GM23338 (cell line): Measurements from ENCODE around the gene DPH1.

Experiments
- CREB1 ChIP-seq: fragments of 250-450 bp; sonication (Bioruptor Pico); IDR thresholded peaks from 2 replicates; pipeline ENCODE4 v1.5.0; 2020; ENCODE audit warnings: low read depth, mild to moderate bottlenecking, moderate library complexity
- CTCF ChIP-seq, 2 experiments: fragments of 200-600 bp in 1 of 2; sonication (generic) in 1 of 2; conservative IDR thresholded peaks; 2 replicates each; pipeline versions ENCODE4 v1.5.1 to v1.6.1; 2016 to 2017; ENCODE audit warnings: antibody characterized with exemption in 2 of 2, low read depth in 2 of 2, mild to moderate bottlenecking in 2 of 2, moderate library complexity in 1 of 2
- EZH2 ChIP-seq: fragments of 200-600 bp; sonication (generic); IDR thresholded peaks from one replicate; pipeline ENCODE4 v1.8.0; 2017; ENCODE audit warnings: antibody characterized with exemption, mild to moderate bottlenecking, low read depth; ENCODE audit not compliant: unreplicated experiment
- EZH2phosphoT487 ChIP-seq: fragments of 200-600 bp; sonication (generic); IDR thresholded peaks from one replicate; pipeline ENCODE4 v1.8.1; 2018; ENCODE audit warnings: antibody characterized with exemption; ENCODE audit not compliant: unreplicated experiment
- JUNB ChIP-seq: IDR thresholded peaks from one replicate; pipeline ENCODE4 v1.6.1; 2016; ENCODE audit warnings: antibody characterized with exemption; ENCODE audit not compliant: unreplicated experiment
- NANOG ChIP-seq: IDR thresholded peaks from 2 replicates; pipeline ENCODE4 v1.6.1; 2016; ENCODE audit warnings: antibody characterized with exemption, borderline replicate concordance
- POLR2AphosphoS5 ChIP-seq: IDR thresholded peaks from 2 replicates; pipeline ENCODE4 v1.6.1; 2016; ENCODE audit warnings: antibody characterized with exemption, low read depth
- ZNF114 ChIP-seq: fragments of 250-450 bp; sonication (Bioruptor Pico); IDR thresholded peaks from 2 replicates; pipeline ENCODE4 v1.5.0; 2020; ENCODE audit warnings: mild to moderate bottlenecking, moderate library complexity
- ZNF331 ChIP-seq: fragments of 250-450 bp; sonication (Bioruptor Pico); IDR thresholded peaks from 2 replicates; pipeline ENCODE4 v1.5.0; 2020; ENCODE audit warnings: low read depth, mild to moderate bottlenecking, moderate library complexity
- TF ChIP-seq, protein P1 (sequence below): IDR thresholded peaks from one replicate; pipeline ENCODE4 v1.6.1; 2018; ENCODE audit warnings: antibody characterized with exemption; ENCODE audit not compliant: unreplicated experiment
- TF ChIP-seq, protein P2 (sequence below): IDR thresholded peaks from 2 replicates; pipeline ENCODE4 v1.6.1; 2016; ENCODE audit warnings: antibody characterized with exemption

GRCh38 chr17:2071024-2071385, 41.1 kb downstream of the DPH1 start:
- TF ChIP-seq CTCF (conservative IDR thresholded peaks at IDR 0.05; ENCODE audit: low read depth in 2 of 2) (no peak), EZH2phosphoT487 (no peak), EZH2 (no peak), POLR2AphosphoS5 (no peak), CREB1 (CRISPR knock-in tag) (no peak), JUNB (no peak), NANOG (no peak), ZNF331 (CRISPR knock-in tag) (no peak), ZNF114 (CRISPR knock-in tag) (no peak)
- TF ChIP-seq, protein P1, sequence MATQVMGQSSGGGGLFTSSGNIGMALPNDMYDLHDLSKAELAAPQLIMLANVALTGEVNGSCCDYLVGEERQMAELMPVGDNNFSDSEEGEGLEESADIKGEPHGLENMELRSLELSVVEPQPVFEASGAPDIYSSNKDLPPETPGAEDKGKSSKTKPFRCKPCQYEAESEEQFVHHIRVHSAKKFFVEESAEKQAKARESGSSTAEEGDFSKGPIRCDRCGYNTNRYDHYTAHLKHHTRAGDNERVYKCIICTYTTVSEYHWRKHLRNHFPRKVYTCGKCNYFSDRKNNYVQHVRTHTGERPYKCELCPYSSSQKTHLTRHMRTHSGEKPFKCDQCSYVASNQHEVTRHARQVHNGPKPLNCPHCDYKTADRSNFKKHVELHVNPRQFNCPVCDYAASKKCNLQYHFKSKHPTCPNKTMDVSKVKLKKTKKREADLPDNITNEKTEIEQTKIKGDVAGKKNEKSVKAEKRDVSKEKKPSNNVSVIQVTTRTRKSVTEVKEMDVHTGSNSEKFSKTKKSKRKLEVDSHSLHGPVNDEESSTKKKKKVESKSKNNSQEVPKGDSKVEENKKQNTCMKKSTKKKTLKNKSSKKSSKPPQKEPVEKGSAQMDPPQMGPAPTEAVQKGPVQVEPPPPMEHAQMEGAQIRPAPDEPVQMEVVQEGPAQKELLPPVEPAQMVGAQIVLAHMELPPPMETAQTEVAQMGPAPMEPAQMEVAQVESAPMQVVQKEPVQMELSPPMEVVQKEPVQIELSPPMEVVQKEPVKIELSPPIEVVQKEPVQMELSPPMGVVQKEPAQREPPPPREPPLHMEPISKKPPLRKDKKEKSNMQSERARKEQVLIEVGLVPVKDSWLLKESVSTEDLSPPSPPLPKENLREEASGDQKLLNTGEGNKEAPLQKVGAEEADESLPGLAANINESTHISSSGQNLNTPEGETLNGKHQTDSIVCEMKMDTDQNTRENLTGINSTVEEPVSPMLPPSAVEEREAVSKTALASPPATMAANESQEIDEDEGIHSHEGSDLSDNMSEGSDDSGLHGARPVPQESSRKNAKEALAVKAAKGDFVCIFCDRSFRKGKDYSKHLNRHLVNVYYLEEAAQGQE, result no peak
- TF ChIP-seq, protein P2, sequence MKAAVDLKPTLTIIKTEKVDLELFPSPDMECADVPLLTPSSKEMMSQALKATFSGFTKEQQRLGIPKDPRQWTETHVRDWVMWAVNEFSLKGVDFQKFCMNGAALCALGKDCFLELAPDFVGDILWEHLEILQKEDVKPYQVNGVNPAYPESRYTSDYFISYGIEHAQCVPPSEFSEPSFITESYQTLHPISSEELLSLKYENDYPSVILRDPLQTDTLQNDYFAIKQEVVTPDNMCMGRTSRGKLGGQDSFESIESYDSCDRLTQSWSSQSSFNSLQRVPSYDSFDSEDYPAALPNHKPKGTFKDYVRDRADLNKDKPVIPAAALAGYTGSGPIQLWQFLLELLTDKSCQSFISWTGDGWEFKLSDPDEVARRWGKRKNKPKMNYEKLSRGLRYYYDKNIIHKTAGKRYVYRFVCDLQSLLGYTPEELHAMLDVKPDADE, result no peak
